Stimulated activated CD8-positive, alpha-beta memory T cell treated with anti-CD3 and anti-CD28 coated beads, Interleukin-4, amount 100 ng/mL, for 48 hours (primary cell): ENCODE results near the gene CTU2.

Source experiments
- DNase-seq: peaks from one replicate; pipeline ENCODE4 v3.0.0-alpha.2; 2020

The CTU2 gene

GRCh38 chr16:88747588-88748301, 41.4 kb downstream of the CTU2 start:
- DNase-seq: peak; percentile 53

DNA sequence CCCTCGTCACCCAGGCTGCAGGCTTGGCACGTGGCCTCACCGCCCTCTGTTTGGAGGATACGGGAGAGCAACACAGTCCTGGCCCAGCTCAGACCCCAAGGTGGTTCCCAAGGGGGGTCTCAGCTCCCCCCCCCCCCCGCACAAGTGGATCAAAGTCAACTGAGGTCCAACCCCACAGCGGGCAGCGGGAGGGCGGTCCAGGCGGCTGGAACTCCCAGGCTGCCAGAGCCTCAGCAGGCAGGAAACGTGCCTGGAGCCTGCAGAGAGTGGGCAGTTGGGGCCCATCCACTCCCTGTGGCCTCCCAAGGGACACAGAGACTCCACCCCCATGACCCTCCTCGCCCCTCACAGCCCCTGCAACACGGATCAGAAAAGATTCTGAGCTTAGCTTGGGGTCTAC, 42.1 kb downstream of the CTU2 start:
- DNase-seq: no peak

DNA sequence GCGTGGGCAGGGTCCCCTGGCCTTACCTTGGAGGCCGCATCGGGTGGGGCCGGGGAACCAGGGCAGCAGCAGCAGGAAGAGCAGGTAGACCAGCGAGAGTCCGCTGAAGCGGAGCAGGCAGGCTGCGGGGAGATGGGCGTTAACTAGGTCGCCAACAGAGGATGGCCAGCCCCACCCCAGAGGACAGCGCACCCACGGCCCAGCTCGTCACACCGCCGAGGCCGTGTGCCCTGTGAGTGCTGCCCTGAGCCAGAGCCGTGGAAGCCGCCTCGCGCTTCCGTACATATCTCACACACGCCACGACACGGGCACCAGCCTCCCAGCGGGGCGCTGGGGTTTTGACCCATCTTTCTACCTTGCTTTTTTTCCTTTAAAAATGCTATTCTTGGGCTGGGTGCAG, 43.1 kb downstream of the CTU2 start:
- no peak for DNase-seq

DNA sequence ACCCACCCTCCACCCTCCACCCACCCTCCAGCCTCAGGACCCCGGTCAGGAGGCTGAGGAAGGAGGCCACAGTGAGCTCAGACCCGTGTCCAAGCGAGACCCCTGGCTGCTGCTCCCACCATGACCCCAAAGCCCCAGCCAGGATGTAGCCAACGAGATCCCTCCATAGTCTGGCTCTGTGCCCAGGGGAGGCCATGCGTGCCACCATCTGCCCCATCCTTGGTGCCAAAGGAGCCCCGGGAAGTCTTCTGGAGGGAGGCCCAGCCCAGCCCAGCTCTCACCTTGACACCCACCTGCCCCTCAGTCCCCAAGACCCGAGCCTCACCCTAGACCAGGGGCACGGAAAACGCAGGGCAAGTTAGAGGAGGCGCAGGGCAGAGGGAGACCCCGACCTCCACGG, 44.6 kb downstream of the CTU2 start:
- DNase-seq: no peak

- DNase-seq: no peak
These were observed 46.2 kb downstream of the CTU2 start for GRCh38 chr16:88752386-88753002.

DNA sequence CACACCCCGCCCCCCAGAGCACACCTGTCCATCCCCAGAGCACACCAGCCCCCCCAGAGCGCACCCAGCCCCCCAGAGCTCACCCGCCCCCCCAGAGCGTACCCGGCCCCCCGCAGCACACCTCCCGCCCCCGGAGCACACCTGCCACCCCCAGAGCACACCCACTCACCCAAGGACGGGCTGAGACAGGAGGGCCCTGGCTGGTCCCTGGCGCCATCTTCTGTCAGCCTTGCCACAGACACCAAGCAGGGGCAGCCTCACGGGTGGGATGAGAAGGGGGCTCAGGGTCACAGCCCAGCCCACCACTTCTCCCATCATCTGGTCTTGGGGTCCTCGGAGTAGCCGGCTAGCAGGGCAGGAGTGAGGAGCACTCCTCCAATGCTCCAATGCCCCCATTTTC, 46.9 kb downstream of the CTU2 start:
- DNase-seq: no peak

DNA sequence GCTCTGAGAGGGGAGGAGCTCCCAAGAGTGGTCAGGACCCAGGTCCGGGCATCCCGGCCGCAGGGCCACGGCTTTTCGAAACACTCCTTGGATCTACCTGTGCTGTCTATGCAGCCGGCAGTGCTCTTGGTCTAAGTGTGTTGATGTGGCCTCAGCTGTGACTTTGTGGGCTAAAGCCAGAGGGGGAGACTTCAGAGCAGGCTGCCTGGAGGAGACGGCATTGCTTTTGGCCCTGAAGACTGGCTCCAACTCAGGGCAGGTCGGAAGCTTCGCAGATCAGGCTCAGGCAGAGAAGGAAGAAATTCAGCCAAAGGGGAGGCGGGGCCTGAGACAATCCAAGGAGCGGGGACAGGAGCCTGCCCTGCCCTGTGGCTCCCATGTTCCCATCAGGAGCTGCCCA, 47.3 kb downstream of the CTU2 start:
- no peak for DNase-seq

DNA sequence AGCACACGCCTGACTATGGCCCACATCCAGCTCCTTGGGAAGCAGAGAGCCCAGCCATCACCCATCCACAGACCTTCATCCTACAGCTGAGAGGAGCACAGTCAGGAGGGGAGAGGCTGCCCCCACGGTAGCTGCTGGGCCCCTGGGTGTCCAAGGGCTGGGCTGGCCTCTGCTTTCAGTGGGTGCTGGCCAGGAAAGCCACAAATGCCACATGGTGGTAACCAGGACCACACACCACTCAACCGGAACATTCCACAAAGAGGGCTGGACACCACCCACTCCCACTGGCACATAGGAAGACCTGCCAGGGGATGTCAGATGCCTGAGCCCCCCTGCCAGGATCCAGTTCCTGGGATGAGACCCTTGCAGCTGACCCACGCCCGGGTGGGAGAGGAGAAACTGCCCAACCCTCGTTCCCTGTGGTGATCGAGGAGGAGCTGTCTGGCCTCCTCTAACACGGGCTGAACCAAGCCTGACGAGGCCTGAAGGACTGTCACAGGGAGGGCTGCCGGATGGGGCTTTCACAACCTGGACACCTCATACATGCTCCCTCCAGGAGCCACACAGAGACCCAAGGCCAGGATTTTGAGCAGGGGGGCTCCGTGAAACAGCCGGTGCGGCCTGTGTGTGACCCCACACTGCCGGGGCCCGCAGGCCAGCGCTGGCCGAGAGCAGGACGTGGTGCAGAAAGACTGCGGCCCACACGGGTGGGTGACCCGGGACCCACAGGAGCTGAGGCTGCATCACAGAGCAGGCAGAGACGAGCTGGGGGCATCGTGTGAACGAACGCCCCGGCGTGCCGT, 48.0 kb downstream of the CTU2 start:
- no peak for DNase-seq

GRCh38 chr16:88754912-88755744, 48.8 kb downstream of the CTU2 start:
- no peak for DNase-seq

GRCh38 chr16:88755745-88756443, 49.6 kb downstream of the CTU2 start:
- DNase-seq: no peak

DNA sequence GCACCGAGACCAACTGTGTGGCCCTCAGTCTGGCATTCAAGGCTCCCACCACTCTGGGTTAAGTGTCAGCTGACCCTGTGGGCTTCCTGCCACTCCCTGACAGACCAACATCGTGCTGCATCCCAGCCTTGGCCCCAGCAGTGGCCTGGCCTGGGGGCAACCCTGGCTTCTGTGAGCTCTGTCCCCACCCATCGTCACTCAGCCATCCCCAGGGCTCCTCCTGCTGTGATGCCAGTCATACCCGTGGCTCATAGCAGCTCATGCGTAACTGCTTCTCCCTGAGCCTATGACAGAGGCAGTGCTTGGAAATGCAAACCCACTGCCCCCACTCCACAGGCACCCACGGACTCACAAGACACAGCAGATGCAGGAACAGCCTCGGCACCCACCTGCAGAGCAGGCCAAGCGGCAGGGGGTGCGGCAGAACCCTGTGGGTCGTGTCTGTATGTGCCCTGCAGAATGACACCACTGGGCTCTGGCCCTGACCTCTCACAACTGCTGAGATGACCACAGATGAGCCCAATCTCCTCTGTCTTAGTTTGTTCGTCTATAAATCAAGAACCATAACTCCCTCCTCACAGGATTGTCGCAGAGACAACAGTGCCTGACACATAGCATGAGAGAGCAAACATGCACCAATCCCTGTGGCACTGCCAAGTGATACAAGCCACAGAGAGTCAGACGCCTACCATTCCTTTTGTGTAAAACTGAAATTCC, 52.1 kb downstream of the CTU2 start:
- no peak for DNase-seq

GRCh38 chr16:88758944-88759244, 52.6 kb downstream of the CTU2 start:
- no peak for DNase-seq

DNA sequence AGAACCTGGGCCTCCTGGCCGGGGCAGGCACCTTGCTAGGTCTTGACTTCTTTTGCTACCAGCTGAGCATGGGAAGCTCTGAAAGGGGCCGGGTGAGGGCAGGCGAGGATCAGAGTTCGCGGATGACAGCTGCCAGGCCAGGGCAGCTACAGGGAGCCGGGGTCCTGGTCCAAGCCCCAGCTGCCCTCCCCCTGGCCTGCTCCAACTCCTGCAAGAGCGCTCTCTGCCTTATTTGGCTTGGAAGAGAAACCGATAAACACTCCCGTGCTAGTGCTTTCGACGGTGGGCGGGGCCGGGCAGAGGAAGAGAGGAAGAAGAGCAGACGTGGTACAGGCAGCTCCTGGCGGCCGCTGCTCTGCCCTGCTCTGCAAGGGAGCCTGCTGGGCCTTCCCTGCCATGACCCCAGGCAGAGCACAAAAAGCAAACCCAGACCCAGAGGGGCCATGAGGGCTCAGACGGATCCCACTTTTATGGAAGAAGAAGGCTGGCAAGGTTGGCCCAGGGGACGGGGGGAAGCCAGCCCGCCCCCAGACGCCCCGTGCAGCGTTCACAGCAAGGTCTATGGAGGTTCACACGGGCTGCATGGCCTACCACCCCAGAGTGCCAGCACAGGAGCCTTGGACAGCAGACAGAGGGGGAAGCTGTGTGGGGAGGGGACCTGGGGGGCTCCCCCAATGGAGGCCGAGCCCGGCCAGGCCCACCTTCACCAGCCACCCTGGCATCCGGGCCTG, 53.1 kb downstream of the CTU2 start:
- DNase-seq: peak; percentile 40

GRCh38 chr16:88759976-88760350, 53.7 kb downstream of the CTU2 start:
- no peak for DNase-seq

- DNase-seq: no peak
These were observed 54.3 kb downstream of the CTU2 start for GRCh38 chr16:88760424-88761142.

GRCh38 chr16:88761143-88761534, 54.8 kb downstream of the CTU2 start:
- DNase-seq: no peak

DNA sequence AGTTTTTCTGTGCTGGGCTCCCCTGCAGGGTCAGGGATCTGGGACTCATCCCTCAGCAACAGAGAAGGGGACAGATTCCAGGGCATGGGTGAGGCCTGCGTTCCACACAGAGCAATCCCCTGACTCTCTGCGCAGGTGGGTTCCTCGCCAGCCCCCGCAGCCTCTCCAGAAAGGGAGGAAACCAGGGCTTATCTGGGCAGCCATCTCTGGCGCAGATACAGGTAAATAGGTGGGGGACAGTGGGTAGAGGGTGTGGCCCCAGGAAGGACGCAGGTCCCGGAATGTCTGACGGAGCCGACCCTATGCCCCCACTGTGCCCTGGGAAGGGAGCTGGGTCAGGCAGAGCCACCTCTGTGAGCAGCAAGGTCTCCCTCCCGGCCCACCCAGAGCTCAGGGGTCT, 55.5 kb downstream of the CTU2 start:
- no peak for DNase-seq

DNA sequence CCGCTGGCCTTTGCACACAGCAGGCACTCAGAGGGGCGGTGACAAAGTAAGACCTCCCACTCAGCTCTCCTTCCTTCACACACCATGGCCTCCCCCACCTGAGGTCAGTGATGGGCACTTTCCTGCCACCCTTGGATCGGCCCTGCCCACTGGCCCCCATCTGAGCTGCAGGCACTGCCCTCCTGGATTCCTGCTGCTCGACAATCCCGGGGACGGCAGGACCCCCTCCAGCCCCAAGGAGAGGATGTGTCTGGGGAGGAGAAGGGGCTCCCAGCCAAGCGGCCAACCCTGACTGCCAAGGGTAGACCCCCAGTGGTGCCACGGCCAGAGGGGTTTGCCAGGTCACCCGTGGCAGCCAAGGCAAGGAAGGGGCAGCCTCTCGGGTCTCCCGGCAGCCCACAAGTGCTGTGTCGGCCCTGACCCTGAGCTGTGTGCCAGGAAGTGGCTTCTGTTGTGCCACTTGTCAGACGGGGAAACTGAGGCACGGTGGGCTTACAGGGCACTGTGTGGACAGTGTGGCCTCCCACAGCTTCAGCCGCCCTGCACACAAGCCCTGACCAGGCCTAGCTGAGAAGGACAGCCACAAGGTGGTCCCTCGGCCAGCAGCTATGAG, 56.1 kb downstream of the CTU2 start:
- no peak for DNase-seq

DNA sequence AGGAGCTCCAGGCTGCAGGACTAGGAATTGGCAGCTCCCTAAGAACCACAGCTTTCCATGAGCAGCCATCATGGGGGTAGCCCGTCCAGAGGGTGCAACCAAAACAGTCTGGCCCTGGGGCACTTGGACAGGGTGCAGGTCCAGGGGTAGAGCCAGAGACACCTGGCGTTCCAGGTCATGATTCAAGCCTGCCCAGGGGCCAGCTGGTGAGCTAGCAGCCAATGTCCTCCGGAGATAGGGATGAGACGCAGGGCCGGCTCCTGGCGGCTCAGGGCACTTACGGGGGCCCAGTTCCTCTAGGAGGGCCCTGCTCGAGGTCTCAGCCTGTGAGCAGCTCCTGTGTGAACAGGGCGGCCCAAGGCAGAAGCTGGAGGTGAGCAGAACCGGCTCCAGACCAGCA, 56.6 kb downstream of the CTU2 start:
- no peak for DNase-seq

- DNase-seq: no peak
These were observed 57.3 kb downstream of the CTU2 start for GRCh38 chr16:88763502-88764053.
